Adipocyte (in vitro differentiated cells): ENCODE data around the gene MBD5.
A peak's percentile ranks its signal among the peaks of the same experiment; 100 is the strongest.
"Not testable (repeated sequence)": the region's sequence is repeated elsewhere in the genome, so short reads cannot be mapped to it uniquely, and the experiment has no call there.

Experiments used
- DNase-seq: peaks from one replicate; pipeline ENCODE4 v3.0.0-alpha.2; 2015; ENCODE audit warnings: low read depth
- H3K27me3 ChIP-seq: replicated peaks from 2 replicates; pipeline ENCODE4 v1.7.0; 2013; ENCODE audit warnings: mild to moderate bottlenecking, low read length, moderate library complexity; ENCODE audit not compliant: control insufficient read depth, insufficient read depth
- H3K36me3 ChIP-seq: 2 replicates; pipeline ENCODE4 v1.7.0; 2013; ENCODE audit warnings: low read length, mild to moderate bottlenecking, moderate library complexity; ENCODE audit not compliant: control insufficient read depth, insufficient read depth, severe bottlenecking
- H3K4me1 ChIP-seq: 2 replicates; pipeline ENCODE4 v1.7.0; 2013; ENCODE audit warnings: mild to moderate bottlenecking, low read length, moderate library complexity; ENCODE audit not compliant: control insufficient read depth, insufficient read depth
- H3K4me3 ChIP-seq: 2 replicates; pipeline ENCODE4 v1.7.0; 2013; ENCODE audit warnings: mild to moderate bottlenecking, low read length, moderate library complexity
- H3K9ac ChIP-seq: 2 replicates; pipeline ENCODE4 v1.7.0; 2013; ENCODE audit warnings: mild to moderate bottlenecking, low read length, moderate library complexity
- H3K9me3 ChIP-seq: 2 replicates; pipeline ENCODE4 v1.7.0; 2013; ENCODE audit warnings: mild to moderate bottlenecking, low read length, moderate library complexity; ENCODE audit not compliant: control insufficient read depth

MBD5 gene

DNA sequence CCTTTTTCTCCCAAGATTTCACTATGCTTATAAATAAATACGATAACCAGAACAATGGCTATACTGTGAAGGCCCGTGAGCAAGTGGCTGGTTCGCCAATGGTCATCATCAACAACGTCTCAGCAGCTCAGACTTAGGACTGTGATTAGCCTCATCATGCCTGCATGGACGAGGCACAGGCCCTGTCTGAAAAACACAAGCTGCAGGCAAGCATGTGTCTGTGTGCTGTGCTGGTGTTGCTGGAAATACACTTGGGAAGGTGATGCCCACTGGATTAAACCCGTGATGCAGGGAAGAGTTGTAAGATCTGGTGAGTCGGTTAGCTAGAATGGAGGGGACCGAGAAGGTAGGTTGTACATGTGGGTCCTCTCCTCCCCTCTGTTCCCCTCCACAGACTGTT, 512.1 kb downstream of the MBD5 start:
- no peaks in the 10 kb centered on the region for H3K4me1 ChIP-seq
- no peak overlapping the region for H3K4me3 ChIP-seq
- no peaks in the 10 kb centered on the region for H3K36me3 ChIP-seq
- H3K9me3 ChIP-seq: no peaks in the 10 kb centered on the region
- no peak overlapping the region for H3K9ac ChIP-seq
- no peak for DNase-seq
- H3K27me3 ChIP-seq: peaks cover 4% of the 10 kb centered on the region

DNA sequence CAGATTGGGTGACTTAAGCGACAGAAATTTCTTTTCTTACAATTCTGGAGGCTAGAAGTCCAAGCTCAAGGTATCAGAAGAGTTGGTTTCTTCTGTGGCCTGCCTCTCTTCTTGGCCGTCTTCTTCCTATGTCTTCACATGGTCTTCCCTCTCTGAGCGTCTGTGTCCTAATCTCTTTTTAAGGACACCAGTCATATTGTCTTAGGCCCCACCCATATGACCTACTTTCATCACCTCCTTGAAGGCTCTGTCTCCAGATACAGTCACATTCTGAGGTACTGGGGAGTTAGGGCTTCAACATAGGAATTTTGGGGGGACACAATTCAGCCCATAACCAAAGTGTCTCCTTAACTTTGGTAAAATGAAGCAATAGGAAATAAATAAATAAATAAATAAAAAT, 512.8 kb downstream of the MBD5 start:
- DNase-seq: no peak
- H3K27me3 ChIP-seq: peaks cover 4% of the 10 kb centered on the region
- no peak overlapping the region for H3K9ac ChIP-seq
- H3K4me1 ChIP-seq: no peaks in the 10 kb centered on the region
- no peaks in the 10 kb centered on the region for H3K36me3 ChIP-seq
- no peak overlapping the region for H3K4me3 ChIP-seq
- H3K9me3 ChIP-seq: no peaks in the 10 kb centered on the region

DNA sequence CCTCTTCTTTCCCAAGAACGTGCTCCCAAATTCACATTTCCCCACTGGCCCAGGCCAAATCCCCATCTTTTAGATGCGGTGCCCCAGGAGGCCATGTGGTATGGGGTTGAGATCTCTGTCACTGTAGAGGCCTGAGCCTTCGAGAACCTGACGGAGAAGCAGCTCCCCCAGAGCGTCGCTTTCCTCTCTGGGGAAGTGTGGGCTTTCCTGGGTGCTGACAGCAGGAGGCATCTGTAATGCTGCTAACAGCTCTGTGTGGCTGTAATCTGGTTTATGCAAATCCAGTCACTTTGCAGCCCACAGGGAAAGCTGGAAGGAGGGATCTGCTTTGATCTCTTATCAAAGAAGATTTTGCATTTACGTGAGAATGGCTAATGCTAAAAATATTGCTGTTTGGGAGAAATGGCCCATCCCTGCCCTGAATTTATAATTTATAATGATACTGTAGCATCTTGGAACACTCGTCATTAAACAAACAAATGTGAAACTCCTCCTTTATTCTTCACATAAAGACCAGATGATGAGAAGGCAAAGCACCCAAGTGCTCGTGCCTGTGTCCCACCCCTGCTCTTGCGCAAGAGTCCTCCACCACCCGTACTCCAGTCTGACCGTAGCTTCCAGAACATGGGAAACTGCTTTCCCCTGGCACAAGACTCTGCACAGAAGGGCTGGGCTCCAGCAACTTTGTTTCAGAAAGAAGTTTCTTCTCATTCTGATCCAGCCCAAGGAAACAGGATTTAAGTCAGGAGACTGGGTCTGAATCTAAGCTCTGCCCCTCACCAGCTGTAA, 513.7 kb downstream of the MBD5 start:
- peak; percentile 6 for DNase-seq
- H3K4me3 ChIP-seq: no peak overlapping the region

DNA sequence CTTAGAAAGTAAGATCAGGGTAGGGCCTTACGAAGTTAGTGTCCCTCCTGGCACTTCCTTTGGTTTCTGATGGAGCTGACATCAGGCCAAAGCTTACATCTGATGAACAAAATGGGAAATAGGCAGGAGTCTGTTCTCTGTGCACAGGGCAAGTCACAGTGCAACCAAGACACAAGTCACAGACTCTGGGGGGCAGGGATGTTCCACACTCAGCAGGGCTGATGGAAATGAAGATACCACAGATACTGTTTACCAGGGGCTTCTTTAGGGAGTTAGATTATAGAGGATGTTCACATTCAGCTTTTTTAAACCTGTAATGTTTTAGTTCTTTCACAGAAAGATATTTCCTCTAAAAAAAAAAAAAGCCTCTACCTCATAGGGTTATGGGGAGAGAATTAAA, 517.5 kb downstream of the MBD5 start:
- no peak overlapping the region for H3K9ac ChIP-seq
- DNase-seq: no peak
- H3K27me3 ChIP-seq: peaks cover 17% of the 10 kb centered on the region
- H3K4me1 ChIP-seq: no peaks in the 10 kb centered on the region
- H3K36me3 ChIP-seq: no peaks in the 10 kb centered on the region
- no peaks in the 10 kb centered on the region for H3K9me3 ChIP-seq
- no peak overlapping the region for H3K4me3 ChIP-seq

More for the DNA sequence above, 513.7 kb downstream of the MBD5 start:
- no peak overlapping the region for H3K9ac ChIP-seq
- no peaks in the 10 kb centered on the region for H3K36me3 ChIP-seq
- no peaks in the 10 kb centered on the region for H3K4me1 ChIP-seq
- no peaks in the 10 kb centered on the region for H3K9me3 ChIP-seq
- peaks cover 4% of the 10 kb centered on the region for H3K27me3 ChIP-seq

DNA sequence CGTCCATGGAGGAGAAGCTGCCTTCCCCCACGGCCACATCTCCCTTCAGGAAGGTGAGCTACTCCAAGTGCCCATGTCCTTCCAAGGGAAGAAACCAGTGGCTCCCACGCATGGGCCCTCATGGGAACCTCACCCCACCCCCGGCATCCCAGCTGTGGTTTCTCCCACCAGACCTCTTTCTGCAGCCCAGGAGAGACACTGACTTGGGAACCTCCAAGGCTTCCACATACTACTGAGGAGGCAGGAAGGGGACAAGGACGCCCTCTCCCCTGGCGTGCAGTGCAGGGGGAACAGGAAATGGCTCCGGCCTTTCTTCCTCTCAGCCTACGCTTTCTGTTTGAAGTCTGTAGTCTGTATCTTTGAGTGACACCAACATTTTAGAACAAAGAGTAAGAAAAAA, 519.1 kb downstream of the MBD5 start:
- H3K4me1 ChIP-seq: no peaks in the 10 kb centered on the region
- H3K36me3 ChIP-seq: no peaks in the 10 kb centered on the region
- H3K9me3 ChIP-seq: no peaks in the 10 kb centered on the region
- DNase-seq: no peak
- H3K27me3 ChIP-seq: peaks cover 17% of the 10 kb centered on the region
- H3K4me3 ChIP-seq: no peak overlapping the region
- H3K9ac ChIP-seq: no peak overlapping the region

DNA sequence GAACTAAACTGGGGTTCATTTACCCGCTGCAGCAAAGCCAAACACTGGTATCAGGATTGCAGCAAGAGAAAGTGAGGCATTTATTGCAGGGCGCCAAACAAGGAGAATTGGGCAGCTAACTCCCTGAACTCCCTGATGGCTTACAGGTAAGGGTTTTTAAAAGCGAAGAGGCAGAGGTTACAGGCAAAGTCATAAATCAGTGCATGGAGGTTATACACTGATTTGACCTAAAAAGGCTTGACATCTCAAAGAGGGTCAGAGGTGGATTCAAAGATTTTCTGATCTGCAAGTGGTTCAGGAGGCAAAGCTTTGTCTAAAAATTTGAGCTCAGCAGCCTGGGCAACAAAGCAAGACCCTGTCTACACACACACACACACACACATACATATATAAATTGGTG, 520.9 kb downstream of the MBD5 start:
- no peaks in the 10 kb centered on the region for H3K4me1 ChIP-seq
- no peak for DNase-seq
- H3K27me3 ChIP-seq: peaks cover 17% of the 10 kb centered on the region
- no peak overlapping the region for H3K4me3 ChIP-seq
- no peak overlapping the region for H3K9ac ChIP-seq
- H3K36me3 ChIP-seq: no peaks in the 10 kb centered on the region
- no peaks in the 10 kb centered on the region for H3K9me3 ChIP-seq

DNA sequence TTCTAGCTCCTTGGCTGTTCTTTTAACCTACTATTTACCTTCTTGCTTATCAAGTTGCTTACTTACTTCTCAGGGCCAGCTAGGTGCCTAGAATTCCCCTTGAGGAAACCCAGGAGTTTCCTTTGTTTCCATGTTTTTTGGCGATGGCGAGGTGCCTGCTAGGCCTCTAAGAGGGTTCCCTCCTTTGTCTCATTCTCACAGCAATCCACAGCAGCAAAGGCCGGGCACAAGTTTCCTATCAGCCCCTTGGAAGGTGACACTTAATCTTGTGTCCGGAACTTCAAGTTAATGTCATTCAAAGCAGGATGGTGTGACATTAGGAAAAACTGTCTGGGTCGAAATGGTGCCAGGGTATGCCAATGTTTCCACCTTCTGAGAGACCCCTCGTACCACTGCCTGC, 521.7 kb downstream of the MBD5 start:
- H3K4me1 ChIP-seq: no peaks in the 10 kb centered on the region
- no peak overlapping the region for H3K9ac ChIP-seq
- H3K27me3 ChIP-seq: peaks cover 17% of the 10 kb centered on the region
- DNase-seq: no peak
- H3K9me3 ChIP-seq: no peaks in the 10 kb centered on the region
- H3K4me3 ChIP-seq: no peak overlapping the region
- H3K36me3 ChIP-seq: no peaks in the 10 kb centered on the region

DNA sequence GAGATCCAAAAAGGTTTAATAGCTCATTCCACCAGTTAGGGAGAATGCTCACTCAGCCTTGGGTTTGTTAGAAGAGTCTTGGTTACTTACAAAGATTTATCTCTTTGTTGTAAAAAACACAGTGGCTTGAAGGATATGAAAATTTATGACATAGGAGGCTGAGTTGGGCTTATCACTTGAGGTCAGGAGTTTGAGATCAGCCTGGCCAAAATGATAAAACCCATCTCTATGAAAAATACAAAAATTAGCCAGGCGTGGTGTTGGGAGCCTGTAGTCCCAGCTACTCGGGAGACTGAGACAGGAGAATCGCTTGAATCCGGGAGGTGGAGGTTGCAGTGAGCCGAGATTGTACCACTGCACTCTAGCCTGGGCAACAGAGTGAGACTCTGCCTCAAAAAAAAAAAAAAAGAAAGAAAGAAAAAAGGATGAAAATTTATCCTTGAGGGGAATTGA, 522.2 kb downstream of the MBD5 start:
- not testable (repeated sequence) for DNase-seq, H3K4me1 ChIP-seq, H3K36me3 ChIP-seq, H3K9ac ChIP-seq, H3K4me3 ChIP-seq, H3K9me3 ChIP-seq
- peaks cover 17% of the 10 kb centered on the region for H3K27me3 ChIP-seq

DNA sequence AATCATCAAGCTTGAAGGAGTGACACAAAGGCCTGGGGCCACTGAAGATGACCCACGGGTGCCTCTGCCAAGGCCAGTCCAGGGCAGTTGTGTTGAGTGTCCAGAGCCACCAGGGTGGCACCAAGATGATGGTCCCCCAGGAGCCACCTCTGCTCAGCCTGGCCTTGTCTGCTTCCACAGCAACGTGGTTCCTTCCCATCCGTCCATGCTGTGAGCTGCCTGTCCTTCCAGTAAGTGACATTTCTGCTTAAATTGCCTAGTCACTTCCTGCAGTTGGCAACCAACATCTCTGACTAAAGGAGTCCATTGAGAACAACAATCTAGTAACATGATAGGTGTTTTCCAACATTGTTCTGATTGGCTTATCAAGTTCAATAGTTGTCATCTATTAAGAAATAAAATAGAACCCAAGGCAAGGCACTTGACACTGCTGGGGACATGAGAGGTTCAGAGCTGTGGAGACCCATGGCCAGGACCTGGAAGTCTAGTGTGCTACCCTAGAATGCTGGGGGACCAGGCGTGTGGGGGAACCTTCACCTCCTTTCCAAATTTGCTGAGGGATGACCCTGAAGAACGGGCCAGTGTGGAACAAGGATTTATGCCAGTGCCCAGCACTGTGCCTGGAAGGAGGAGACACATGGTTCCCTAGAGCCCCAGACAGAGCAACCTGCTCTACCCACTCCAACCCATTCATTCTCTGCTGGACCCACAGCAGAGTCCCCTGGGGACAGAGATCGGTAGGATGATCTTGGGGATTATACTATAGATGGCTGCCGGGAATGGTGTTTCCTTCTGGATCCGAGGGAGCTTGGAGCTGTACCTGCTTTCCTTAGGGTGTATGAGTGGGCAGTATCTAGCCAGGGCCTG, 524.7 kb downstream of the MBD5 start:
- DNase-seq: no peak
- Histone ChIP-seq H3K27me3 (peaks cover 13% of the 10 kb centered on the region), H3K9me3 (no peaks in the 10 kb centered on the region), H3K36me3 (no peaks in the 10 kb centered on the region), H3K4me3 (no peak overlapping the region), H3K9ac (no peak overlapping the region), H3K4me1 (no peaks in the 10 kb centered on the region)

DNA sequence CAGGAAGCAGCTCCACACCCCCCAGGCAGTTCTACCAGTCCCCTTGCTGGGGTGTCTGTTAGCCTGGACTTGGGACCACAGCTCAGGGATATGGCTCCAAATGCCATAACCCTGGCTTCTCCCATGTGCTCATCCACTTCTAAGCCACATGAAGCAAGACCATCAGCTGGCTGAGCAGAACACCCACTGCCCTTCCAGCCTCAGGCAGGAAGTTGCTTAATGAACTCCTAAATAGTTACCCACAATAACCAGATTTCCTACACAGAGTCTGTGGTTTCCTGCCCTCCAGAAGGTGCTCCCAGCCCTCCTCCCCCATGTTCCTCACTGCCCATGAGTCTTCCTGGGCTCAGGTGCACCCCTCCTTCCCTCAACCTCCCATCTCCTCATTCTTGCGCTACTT, 525.4 kb downstream of the MBD5 start:
- DNase-seq: no peak
- no peaks in the 10 kb centered on the region for H3K36me3 ChIP-seq

DNA sequence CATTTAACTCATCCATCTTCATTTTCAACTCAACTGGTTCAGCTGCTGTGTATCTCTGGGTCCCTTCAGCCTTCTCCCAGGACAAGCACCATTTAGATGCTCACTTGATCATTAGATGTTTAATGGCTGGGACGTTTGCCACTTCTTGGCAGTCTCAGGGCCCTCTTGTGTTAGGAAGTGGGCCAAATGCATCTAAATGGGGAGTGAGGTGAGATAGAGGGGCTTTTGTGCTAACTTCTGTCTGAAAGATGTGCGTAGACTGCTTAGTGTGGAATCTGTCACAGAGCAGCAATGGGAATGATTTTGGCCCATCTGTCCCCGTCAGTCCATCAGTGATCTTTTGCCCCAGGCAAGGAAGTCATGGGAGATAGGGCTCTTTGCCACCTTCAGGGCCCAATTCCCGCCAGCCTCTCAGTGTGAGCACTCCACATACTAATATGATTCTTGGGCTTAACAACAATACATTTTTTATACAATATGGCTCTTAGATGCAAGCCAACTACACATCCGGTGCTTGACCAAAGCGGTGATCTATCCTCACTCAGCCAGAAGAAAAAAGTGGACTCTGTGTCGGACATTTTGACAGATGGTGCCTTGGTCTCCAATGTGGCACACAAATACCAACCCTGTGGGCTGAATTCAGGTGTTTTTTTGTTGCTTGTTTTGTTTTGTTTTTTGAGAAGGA, 528.0 kb downstream of the MBD5 start:
- no peak overlapping the region for H3K9ac ChIP-seq
- no peaks in the 10 kb centered on the region for H3K36me3 ChIP-seq
- no peak overlapping the region for H3K4me3 ChIP-seq
- H3K9me3 ChIP-seq: no peaks in the 10 kb centered on the region
- DNase-seq: no peak
- H3K4me1 ChIP-seq: no peaks in the 10 kb centered on the region
- peaks cover 5% of the 10 kb centered on the region for H3K27me3 ChIP-seq

More for the DNA sequence above, 525.4 kb downstream of the MBD5 start:
- Histone ChIP-seq H3K9me3 (no peaks in the 10 kb centered on the region), H3K4me3 (no peak overlapping the region), H3K27me3 (peaks cover 7% of the 10 kb centered on the region), H3K9ac (no peak overlapping the region), H3K4me1 (no peaks in the 10 kb centered on the region)
